Pancreas (tissue), 10 donors: Measurements from ENCODE around the gene ADRA1B. TPM values are rescaled to one million over a fixed set of nuclear protein-coding genes. Genes with fewer than 3 reads are reported as not detected.

Source experiments
- ATAC-seq, 4 donors: fragments of 200-7000 bp; cut with Tn5 transposase; one replicate each; pipeline versions ENCODE4 v1.8.0 to v1.9.1; 2020; ENCODE audit warnings: mild to moderate bottlenecking in 4 of 4, moderate library complexity in 4 of 4
- DNase-seq, 6 donors: peaks; one replicate each; pipeline ENCODE4 v3.0.0-alpha.2; 2020
- FAIRE-seq: peaks from 2 replicates; lab custom pipeline; 2012; peaks lifted over from hg19 to GRCh38; lab: Jason Lieb, UNC
- H3K27ac ChIP-seq, 4 donors: fragments of 200-600 bp; sonication (generic); 1 replicate in 3 of 4; 2 replicates in 1 of 4; pipeline versions ENCODE4 v1.5.0 to v1.8.0; 2020
- H3K27me3 ChIP-seq, 4 donors: fragments of 200-600 bp; one replicate each; pipeline ENCODE4 v1.8.0; 2021
- H3K36me3 ChIP-seq, 3 donors: fragments of 200-600 bp; sonication (generic) in 1 of 3; one replicate each; pipeline versions ENCODE4 v1.5.0 to v1.8.0; 2020 to 2021
- H3K4me1 ChIP-seq, 3 donors: fragments of 200-600 bp; one replicate each; pipeline ENCODE4 v1.8.0; 2021
- H3K4me3 ChIP-seq, 4 donors: fragments of 200-600 bp; sonication (generic) in 2 of 4; one replicate each; pipeline versions ENCODE4 v1.5.0 to v1.8.0; 2020 to 2021
- H3K9me3 ChIP-seq, 4 donors: fragments of 200-600 bp; one replicate each; pipeline ENCODE4 v1.8.0; 2021
- WGBS, 2 donors: extraction: QIAGEN DNeasy Blood & Tissue Kit; methylation state at CpG; one replicate each; pipeline ENCODE4 v1.1.7; 2013; 5-methylcytosine and 5-hydroxymethylcytosine counted together
- intact Hi-C, 3 donors: fragments of 100-400 bp; cut with DNase I; formaldehyde crosslinking; loops; one replicate each; pipeline versions ENCODE4 v1.11.1 to v1.14.2; 2022
- polyA plus RNA-seq, 2 donors: library from polyadenylated mRNA; stranded (reverse); fragments of 200-250 nt; gene quantifications; one replicate each; pipeline ENCODE4 v1.2.3, GENCODE V29; 2013
- total RNA-seq, 6 donors: library from RNA; stranded (reverse); fragmentation: NEBNext Ultra II Directional in 4 of 6; extraction: Animal tissue kit (Norgen Biotek cat#: 25700) in 4 of 6; gene quantifications; one replicate each; pipeline versions ENCODE4 v1.2.1 to v1.2.4, GENCODE V29; 2021 to 2023
- TF ChIP-seq, protein P1 (sequence below), 4 donors: fragments of 200-600 bp; sonication (generic) in 3 of 4; IDR thresholded peaks; one replicate each; pipeline versions ENCODE4 v1.5.0 to v1.8.0; 2021; ENCODE audit warnings: antibody characterized with exemption in 4 of 4
- donor health status: healthy with polysubstance abuse.
- donor health status: DM: no; HTN: no; CAD: no; lungs with moderate emphysema.
- donor health status: DM: no; HTN: no; CAD: no.
- donor health status: control.
- donor health status: control.
- donor health status: Bipolar disorder and iron deficiency.
- donor health status: DM: yes; HTN: yes; CAD: no.
- donor health status: DM: no; HTN: no; CAD: no.
- donor health status: DM: no; HTN: no; CAD: no.
- donor health status: DM: yes; HTN: yes; CAD: no.

The ADRA1B gene
- total and polyA plus RNA-seq, 8 donors = 0.11 to 0.49 (median 0.17) TPM

GRCh38 chr5:159907689-159908590, 8.3 kb upstream of the ADRA1B start:
- no peaks in the 10 kb centered on the region for H3K4me1 ChIP-seq
- DNase-seq (no peak), FAIRE-seq (no peak), ATAC-seq (no peak)
- TF ChIP-seq, protein P1, sequence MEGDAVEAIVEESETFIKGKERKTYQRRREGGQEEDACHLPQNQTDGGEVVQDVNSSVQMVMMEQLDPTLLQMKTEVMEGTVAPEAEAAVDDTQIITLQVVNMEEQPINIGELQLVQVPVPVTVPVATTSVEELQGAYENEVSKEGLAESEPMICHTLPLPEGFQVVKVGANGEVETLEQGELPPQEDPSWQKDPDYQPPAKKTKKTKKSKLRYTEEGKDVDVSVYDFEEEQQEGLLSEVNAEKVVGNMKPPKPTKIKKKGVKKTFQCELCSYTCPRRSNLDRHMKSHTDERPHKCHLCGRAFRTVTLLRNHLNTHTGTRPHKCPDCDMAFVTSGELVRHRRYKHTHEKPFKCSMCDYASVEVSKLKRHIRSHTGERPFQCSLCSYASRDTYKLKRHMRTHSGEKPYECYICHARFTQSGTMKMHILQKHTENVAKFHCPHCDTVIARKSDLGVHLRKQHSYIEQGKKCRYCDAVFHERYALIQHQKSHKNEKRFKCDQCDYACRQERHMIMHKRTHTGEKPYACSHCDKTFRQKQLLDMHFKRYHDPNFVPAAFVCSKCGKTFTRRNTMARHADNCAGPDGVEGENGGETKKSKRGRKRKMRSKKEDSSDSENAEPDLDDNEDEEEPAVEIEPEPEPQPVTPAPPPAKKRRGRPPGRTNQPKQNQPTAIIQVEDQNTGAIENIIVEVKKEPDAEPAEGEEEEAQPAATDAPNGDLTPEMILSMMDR (IDR thresholded peaks at IDR 0.05) = no peak
- intact Hi-C loops = no loop called here
- no peak overlapping the region for H3K27ac ChIP-seq
- no peak overlapping the region for H3K4me3 ChIP-seq
- H3K36me3 ChIP-seq = no peaks in the 10 kb centered on the region
- H3K9me3 ChIP-seq = no peaks in the 10 kb centered on the region
- 31 to 38% methylated on average over 7 of the region's 7 CpGs for WGBS, 2 donors
- peaks cover 0 to 4% (median 0%) of the 10 kb centered on the region in 4 donors for H3K27me3 ChIP-seq

DNA sequence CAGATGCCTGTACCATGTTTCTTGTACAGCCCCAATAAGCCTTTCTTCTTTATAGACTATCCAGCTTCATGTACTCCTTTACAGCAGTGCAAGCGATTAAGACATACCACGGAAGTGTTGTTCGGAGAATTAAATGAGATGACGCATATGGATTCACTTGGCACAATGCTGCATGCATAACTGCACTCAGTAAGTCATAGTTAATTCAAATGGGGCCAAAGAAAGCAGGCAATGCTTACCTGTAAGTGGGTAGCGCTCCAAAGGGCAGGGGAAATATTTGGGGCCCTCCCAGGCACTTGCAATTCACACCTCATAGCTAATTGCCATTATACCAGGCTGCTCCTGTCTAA, 7.7 kb upstream of the ADRA1B start:
- Histone ChIP-seq H3K27ac (no peak overlapping the region), H3K9me3 (no peaks in the 10 kb centered on the region), H3K4me3 (no peak overlapping the region), H3K36me3 (no peaks in the 10 kb centered on the region), H3K27me3 (peaks cover 0 to 7% (median 0%) of the 10 kb centered on the region in 4 donors), H3K4me1 (no peaks in the 10 kb centered on the region)
- TF ChIP-seq, protein P1 (IDR thresholded peaks at IDR 0.05) = no peak
- no peak for ATAC-seq
- DNase-seq = no peak
- intact Hi-C loops = no loop called here
- no peak for FAIRE-seq
- WGBS, 2 donors = 74 to 82% methylated on average over 5 of the region's 5 CpGs

DNA sequence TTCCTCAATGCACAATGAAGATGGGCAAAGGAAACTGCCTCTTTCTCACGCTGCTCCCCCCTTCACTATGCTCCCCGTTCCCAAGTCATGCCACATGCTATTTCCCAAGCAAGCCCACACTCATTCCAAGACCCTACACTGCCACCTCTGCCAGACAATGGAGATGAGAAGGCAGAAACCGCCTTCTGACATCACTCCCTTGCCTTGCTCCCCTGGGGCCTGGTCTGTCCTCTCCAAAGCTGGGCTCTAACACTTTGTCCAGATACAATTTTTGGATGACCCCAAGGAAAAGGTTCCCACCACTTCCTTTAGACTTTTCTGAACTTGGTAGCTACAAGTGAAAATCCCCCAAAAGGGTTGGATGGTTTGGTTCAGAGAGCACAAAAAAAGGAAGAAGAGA, 7.2 kb upstream of the ADRA1B start:
- intact Hi-C loops = no loop called here
- Histone ChIP-seq H3K27me3 (peaks cover 0 to 10% (median 0%) of the 10 kb centered on the region in 4 donors), H3K27ac (no peak overlapping the region), H3K4me1 (no peaks in the 10 kb centered on the region), H3K36me3 (no peaks in the 10 kb centered on the region), H3K9me3 (no peaks in the 10 kb centered on the region), H3K4me3 (no peak overlapping the region)
- DNase-seq (no peak), FAIRE-seq (no peak), ATAC-seq (no peak)
- TF ChIP-seq, protein P1 (IDR thresholded peaks at IDR 0.05) = no peak
- 49 to 75% methylated on average over 3 of the region's 3 CpGs for WGBS, 2 donors

- FAIRE-seq = no peak
- 72 to 82% methylated on average over 5 of the region's 5 CpGs for WGBS, 2 donors
Measured at GRCh38 chr5:159910207-159910842, 6.0 kb upstream of the ADRA1B start.

More at GRCh38 chr5:159910207-159910842, 6.0 kb upstream of the ADRA1B start:
- no peaks in the 10 kb centered on the region for H3K36me3 ChIP-seq
- TF ChIP-seq, protein P1 (IDR thresholded peaks at IDR 0.05) = no peak
- H3K4me1 ChIP-seq = no peaks in the 10 kb centered on the region
- DNase-seq = no peak
- H3K9me3 ChIP-seq = no peaks in the 10 kb centered on the region
- H3K4me3 ChIP-seq = no peak overlapping the region
- intact Hi-C loops = no loop called here
- peaks cover 0 to 13% (median 0%) of the 10 kb centered on the region in 4 donors for H3K27me3 ChIP-seq
- no peak overlapping the region for H3K27ac ChIP-seq
- ATAC-seq = no peak
